ENCODE results near the gene IFT122. TPM values are rescaled to one million over a fixed set of nuclear protein-coding genes. Genes with fewer than 3 reads are reported as not detected.
"Not testable (repeated sequence)": the region's sequence is repeated elsewhere in the genome, so short reads cannot be mapped to it uniquely, and the experiment has no call there.

Gene IFT122
- polyA plus RNA-seq, 2 of the 4 experiments (the other 2 are of a cell fraction) = 15.0 to 17.1 TPM

DNA sequence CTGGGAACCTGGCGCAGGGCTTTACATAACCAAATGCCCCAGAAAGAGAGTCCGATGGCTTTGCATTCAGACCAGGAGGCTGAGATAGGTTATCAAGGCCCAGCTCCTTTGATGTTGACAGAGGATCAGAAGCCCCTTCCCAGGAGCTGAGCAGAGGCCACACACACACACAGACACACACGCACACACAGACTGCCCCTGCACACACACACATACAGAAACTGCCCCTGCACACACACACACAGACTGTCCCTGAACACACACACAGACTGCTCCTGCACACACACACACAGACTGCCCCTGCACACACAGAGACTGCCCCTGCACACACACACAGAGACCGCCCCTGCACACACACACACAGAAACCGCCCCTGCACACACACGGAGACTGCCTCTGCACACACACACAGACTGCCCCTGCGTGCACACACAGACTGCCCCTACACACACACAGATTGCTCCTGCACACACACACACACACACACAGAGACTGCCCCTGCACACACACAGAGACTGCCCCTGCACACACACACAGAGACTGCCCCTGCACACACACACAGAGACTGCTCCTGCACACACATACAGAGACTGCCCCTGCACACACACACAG, 75.9 kb downstream of the IFT122 start:
- POLR2A ChIA-PET; H3K27ac ChIP-seq; DNase-seq (ENCODE audit: low read depth in 1 of 2, low spot score in 1 of 2); H3K9me3 ChIP-seq; CTCF ChIA-PET; H3K4me1 ChIP-seq; ATAC-seq; H3K4me3 ChIP-seq; FAIRE-seq; H3K4me2 ChIP-seq: not testable (repeated sequence)
- WGBS (ENCODE audit: missing lambda C conversion rate) = 88% methylated on average over 3 of the region's 7 CpGs

GRCh38 chr3:129517516-129517915, 77.5 kb downstream of the IFT122 start:
- Histone ChIP-seq H3K9me3 (no peaks in the 10 kb centered on the region), H3K4me1 (no peaks in the 10 kb centered on the region)
- TF ChIP-seq, protein P1, sequence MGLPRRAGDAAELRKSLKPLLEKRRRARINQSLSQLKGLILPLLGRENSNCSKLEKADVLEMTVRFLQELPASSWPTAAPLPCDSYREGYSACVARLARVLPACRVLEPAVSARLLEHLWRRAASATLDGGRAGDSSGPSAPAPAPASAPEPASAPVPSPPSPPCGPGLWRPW (IDR thresholded peaks at IDR 0.05) = no peak

DNA sequence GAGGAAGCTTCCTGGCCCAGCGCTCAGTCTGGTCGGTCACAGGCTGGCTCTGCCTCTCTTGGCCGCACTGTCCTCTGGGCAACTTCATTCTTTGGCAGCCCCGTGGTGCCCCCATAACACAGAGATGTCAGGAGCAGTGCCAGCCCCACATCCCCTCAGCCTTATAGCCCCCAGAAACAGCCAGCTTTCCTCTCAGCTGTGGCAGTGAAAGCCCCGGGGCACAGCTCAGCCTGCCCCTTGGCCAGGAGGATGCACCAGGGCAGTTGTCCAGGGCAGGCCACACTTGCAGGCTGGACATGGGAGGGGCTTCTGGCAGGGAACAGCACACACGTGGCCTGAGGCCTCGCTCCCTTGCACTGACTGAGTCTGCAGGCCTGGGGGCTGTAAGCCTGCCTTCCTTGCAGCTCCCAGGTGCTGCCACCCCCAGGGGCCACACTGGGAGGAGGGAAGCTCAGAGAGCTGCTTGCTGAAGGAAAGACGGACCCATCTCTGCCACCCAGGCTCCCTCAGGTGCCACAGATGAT, 78.1 kb downstream of the IFT122 start:
- Histone ChIP-seq H3K4me3 (no peak overlapping the region), H3K9me3 (no peaks in the 10 kb centered on the region), H3K27ac (no peak overlapping the region), H3K4me2 (no peak overlapping the region), H3K4me1 (no peaks in the 10 kb centered on the region)
- no peak for ATAC-seq
- POLR2A ChIA-PET = no interaction called here
- no peak for DNase-seq (ENCODE audit: low read depth in 1 of 2, low spot score in 1 of 2)
- no peak for TF ChIP-seq RARB (CRISPR knock-in tag; IDR thresholded peaks at IDR 0.05)
- TF ChIP-seq SMC3 (IDR thresholded peaks at IDR 0.05) = no peak
- no peak for TF ChIP-seq ESRRA (IDR thresholded peaks at IDR 0.05; ENCODE audit: borderline replicate concordance, low read length)
- TF ChIP-seq GATA3 (IDR thresholded peaks at IDR 0.05; ENCODE audit: borderline replicate concordance) = no peak
- TF ChIP-seq NFE2L2 (conservative IDR thresholded peaks at IDR 0.05; ENCODE audit: low read length) = no peak
- TF ChIP-seq, protein P2, sequence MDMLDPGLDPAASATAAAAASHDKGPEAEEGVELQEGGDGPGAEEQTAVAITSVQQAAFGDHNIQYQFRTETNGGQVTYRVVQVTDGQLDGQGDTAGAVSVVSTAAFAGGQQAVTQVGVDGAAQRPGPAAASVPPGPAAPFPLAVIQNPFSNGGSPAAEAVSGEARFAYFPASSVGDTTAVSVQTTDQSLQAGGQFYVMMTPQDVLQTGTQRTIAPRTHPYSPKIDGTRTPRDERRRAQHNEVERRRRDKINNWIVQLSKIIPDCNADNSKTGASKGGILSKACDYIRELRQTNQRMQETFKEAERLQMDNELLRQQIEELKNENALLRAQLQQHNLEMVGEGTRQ (IDR thresholded peaks at IDR 0.05) = no peak
- TF ChIP-seq CEBPB (IDR thresholded peaks at IDR 0.05) = no peak
- CTCF ChIA-PET = interaction anchor here (1.2 kb wide), 1 partner anchor 28 kb away, joined by 3 read pairs; no protein-coding TSS in a partner anchor
- 78% methylated on average over 5 of the region's 8 CpGs for WGBS (ENCODE audit: missing lambda C conversion rate)
- no peak for FAIRE-seq

More at GRCh38 chr3:129517516-129517915, 77.5 kb downstream of the IFT122 start:
- ChIA-PET CTCF (interaction anchor here (1.2 kb wide), 1 partner anchor 27 kb away, joined by 3 read pairs; no protein-coding TSS in a partner anchor), POLR2A (no interaction called here)
- FAIRE-seq (no peak), ATAC-seq (no peak), DNase-seq (ENCODE audit: low read depth in 1 of 2, low spot score in 1 of 2) (no peak)
- 80% methylated on average over 7 of the region's 7 CpGs for WGBS (ENCODE audit: missing lambda C conversion rate)
- no peak overlapping the region for H3K4me2 ChIP-seq
- no peak overlapping the region for H3K4me3 ChIP-seq
- no peak overlapping the region for H3K27ac ChIP-seq

DNA sequence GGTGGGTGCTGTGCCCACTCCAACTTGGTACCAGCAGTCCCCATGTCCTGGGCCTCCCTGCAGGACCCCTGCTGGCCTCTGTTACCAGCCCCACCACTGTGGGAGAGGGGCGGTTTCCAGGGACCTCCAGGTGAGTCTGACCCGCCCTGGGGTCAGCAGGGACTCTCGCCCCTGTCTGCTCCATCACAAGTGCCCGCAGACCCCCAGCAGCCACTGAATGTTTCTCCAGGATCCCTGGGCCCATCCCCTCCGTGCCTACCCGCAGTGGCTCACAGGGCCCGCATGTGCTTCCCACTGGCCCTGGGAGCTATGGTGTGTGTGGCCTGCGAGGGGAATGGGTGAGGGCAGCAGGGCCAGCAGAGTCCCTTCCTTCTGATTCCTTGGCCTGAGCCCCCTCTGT, 78.6 kb downstream of the IFT122 start:
- no peak for TF ChIP-seq ZC3H11A (IDR thresholded peaks at IDR 0.05)
- no peak for TF ChIP-seq MYC (IDR thresholded peaks at IDR 0.05; ENCODE audit: borderline replicate concordance, low read length)
- no peak for TF ChIP-seq ESRRA (IDR thresholded peaks at IDR 0.05; ENCODE audit: borderline replicate concordance, low read length)
- TF ChIP-seq, protein P3, sequence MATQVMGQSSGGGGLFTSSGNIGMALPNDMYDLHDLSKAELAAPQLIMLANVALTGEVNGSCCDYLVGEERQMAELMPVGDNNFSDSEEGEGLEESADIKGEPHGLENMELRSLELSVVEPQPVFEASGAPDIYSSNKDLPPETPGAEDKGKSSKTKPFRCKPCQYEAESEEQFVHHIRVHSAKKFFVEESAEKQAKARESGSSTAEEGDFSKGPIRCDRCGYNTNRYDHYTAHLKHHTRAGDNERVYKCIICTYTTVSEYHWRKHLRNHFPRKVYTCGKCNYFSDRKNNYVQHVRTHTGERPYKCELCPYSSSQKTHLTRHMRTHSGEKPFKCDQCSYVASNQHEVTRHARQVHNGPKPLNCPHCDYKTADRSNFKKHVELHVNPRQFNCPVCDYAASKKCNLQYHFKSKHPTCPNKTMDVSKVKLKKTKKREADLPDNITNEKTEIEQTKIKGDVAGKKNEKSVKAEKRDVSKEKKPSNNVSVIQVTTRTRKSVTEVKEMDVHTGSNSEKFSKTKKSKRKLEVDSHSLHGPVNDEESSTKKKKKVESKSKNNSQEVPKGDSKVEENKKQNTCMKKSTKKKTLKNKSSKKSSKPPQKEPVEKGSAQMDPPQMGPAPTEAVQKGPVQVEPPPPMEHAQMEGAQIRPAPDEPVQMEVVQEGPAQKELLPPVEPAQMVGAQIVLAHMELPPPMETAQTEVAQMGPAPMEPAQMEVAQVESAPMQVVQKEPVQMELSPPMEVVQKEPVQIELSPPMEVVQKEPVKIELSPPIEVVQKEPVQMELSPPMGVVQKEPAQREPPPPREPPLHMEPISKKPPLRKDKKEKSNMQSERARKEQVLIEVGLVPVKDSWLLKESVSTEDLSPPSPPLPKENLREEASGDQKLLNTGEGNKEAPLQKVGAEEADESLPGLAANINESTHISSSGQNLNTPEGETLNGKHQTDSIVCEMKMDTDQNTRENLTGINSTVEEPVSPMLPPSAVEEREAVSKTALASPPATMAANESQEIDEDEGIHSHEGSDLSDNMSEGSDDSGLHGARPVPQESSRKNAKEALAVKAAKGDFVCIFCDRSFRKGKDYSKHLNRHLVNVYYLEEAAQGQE (IDR thresholded peaks at IDR 0.05) = no peak
- no peak for TF ChIP-seq ZFP36 (IDR thresholded peaks at IDR 0.05; ENCODE audit: borderline replicate concordance, partially characterized antibody)
- TF ChIP-seq, protein P4, sequence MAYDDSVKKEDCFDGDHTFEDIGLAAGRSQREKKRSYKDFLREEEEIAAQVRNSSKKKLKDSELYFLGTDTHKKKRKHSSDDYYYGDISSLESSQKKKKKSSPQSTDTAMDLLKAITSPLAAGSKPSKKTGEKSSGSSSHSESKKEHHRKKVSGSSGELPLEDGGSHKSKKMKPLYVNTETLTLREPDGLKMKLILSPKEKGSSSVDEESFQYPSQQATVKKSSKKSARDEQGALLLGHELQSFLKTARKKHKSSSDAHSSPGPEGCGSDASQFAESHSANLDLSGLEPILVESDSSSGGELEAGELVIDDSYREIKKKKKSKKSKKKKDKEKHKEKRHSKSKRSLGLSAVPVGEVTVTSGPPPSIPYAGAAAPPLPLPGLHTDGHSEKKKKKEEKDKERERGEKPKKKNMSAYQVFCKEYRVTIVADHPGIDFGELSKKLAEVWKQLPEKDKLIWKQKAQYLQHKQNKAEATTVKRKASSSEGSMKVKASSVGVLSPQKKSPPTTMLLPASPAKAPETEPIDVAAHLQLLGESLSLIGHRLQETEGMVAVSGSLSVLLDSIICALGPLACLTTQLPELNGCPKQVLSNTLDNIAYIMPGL (CRISPR knock-in tag; IDR thresholded peaks at IDR 0.05; ENCODE audit: borderline replicate concordance) = no peak
- TF ChIP-seq, protein P5, sequence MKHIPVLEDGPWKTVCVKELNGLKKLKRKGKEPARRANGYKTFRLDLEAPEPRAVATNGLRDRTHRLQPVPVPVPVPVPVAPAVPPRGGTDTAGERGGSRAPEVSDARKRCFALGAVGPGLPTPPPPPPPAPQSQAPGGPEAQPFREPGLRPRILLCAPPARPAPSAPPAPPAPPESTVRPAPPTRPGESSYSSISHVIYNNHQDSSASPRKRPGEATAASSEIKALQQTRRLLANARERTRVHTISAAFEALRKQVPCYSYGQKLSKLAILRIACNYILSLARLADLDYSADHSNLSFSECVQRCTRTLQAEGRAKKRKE (CRISPR knock-in tag; IDR thresholded peaks at IDR 0.05; ENCODE audit: low read depth) = no peak
- no peak for TF ChIP-seq TP53 (CRISPR knock-in tag; IDR thresholded peaks at IDR 0.05)
- no peak for TF ChIP-seq JUN (IDR thresholded peaks at IDR 0.05)
- TF ChIP-seq EHF (CRISPR knock-in tag; IDR thresholded peaks at IDR 0.05) = no peak
- TF ChIP-seq POLR2A (IDR thresholded peaks at IDR 0.05; ENCODE audit: low read length) = no peak
- TF ChIP-seq NR3C1 (IDR thresholded peaks at IDR 0.05) = no peak
- no peak for TF ChIP-seq RCOR1 (IDR thresholded peaks at IDR 0.05; ENCODE audit: low read depth, low read length)
- Histone ChIP-seq H3K4me2 (no peak overlapping the region), H3K4me1 (no peaks in the 10 kb centered on the region), H3K27ac (no peak overlapping the region), H3K9me3 (no peaks in the 10 kb centered on the region), H3K4me3 (no peak overlapping the region)
- 60% methylated on average over 1 of the region's 8 CpGs for WGBS (ENCODE audit: missing lambda C conversion rate)
- no peak for DNase-seq (ENCODE audit: low read depth in 1 of 2, low spot score in 1 of 2)
- ChIA-PET CTCF (interaction anchor here (1.2 kb wide), 1 partner anchor 29 kb away, joined by 3 read pairs; no protein-coding TSS in a partner anchor), POLR2A (no interaction called here)
- no peak for FAIRE-seq
- ATAC-seq = no peak
